K562 (cell line): ENCODE data around the gene PEX6. TPM values are rescaled to one million over a fixed set of nuclear protein-coding genes. Genes with fewer than 3 reads are reported as not detected.

ENCODE experiments used
- BDP1 ChIP-seq: IDR thresholded peaks from 3 replicates; pipeline ENCODE4 v1.6.1; 2011; ENCODE audit not compliant: insufficient read length, insufficient read depth
- CHCHD3 ChIP-seq: fragments of 250-450 bp; sonication (Bioruptor Pico); IDR thresholded peaks from 2 replicates; pipeline ENCODE4 v2.1.2; 2022; ENCODE audit warnings: mild to moderate bottlenecking
- CREB3 ChIP-seq: fragments of 450-650 bp; conservative IDR thresholded peaks from 2 replicates; pipeline ENCODE4 v1.6.1; 2016; ENCODE audit warnings: missing genetic modification characterization, low read depth, mild to moderate bottlenecking, missing compliant biosample characterization, moderate library complexity
- DMBX1 ChIP-seq: fragments of 250-450 bp; sonication (Bioruptor Pico); IDR thresholded peaks from 2 replicates; pipeline ENCODE4 v1.8.0; 2022; ENCODE audit warnings: inconsistent platforms, mild to moderate bottlenecking, moderate library complexity, borderline replicate concordance
- MGA ChIP-seq: fragments of 450-650 bp; IDR thresholded peaks from 2 replicates; pipeline ENCODE4 v1.6.1; 2016; ENCODE audit warnings: mild to moderate bottlenecking, moderate library complexity
- MLX ChIP-seq, 2 experiments: fragments of 450-650 bp in 1 of 2; sonication (generic) in 1 of 2; formaldehyde crosslinking; conservative IDR thresholded peaks; 2 replicates each; pipeline versions ENCODE4 v1.4.0 to v1.8.1; 2020 to 2022; ENCODE audit warnings: mild to moderate bottlenecking in 1 of 2, missing genetic modification reagents in 1 of 2
- NFE2L1 ChIP-seq: fragments of 450-650 bp; IDR thresholded peaks from 2 replicates; pipeline ENCODE4 v1.6.1; 2016; ENCODE audit warnings: missing genetic modification characterization, low read depth, mild to moderate bottlenecking, missing compliant biosample characterization, moderate library complexity, borderline replicate concordance
- ZBTB1 ChIP-seq: sonication (generic); formaldehyde crosslinking; IDR thresholded peaks from 2 replicates; pipeline ENCODE4 v1.8.1; 2023; ENCODE audit warnings: missing genetic modification reagents, low read depth, mild to moderate bottlenecking, borderline replicate concordance
- ZNF639 ChIP-seq, 2 experiments: fragments of 200-800 bp in 1 of 2; sonication (Bioruptor generic) in 1 of 2; sonication (generic) in 1 of 2; formaldehyde crosslinking in 1 of 2; IDR thresholded peaks in 1 of 2; conservative IDR thresholded peaks in 1 of 2; 2 replicates each; pipeline versions ENCODE4 v1.5.0 to v1.6.1; 2016 to 2020; ENCODE audit warnings: missing compliant biosample characterization in 1 of 2, missing genetic modification characterization in 1 of 2, missing genetic modification reagents in 1 of 2
- ZSCAN29 ChIP-seq: fragments of 450-650 bp; IDR thresholded peaks from 2 replicates; pipeline ENCODE4 v1.6.1; 2017
- polyA plus RNA-seq, 8 experiments: library from polyadenylated mRNA; depleted of rRNA in 4 of 8; stranded (reverse) in 5 of 8; unstranded in 3 of 8; fragments of >200 nt; fragmentation: Nextera tagmentation in 2 of 8; fragmentation: Illumina TruSeq in 1 of 8; extraction: Ambion mirVana in 2 of 8; extraction: Trizol in 1 of 8; gene quantifications; 2 replicates each; pipeline versions ENCODE4 v1.2.1 to v1.2.3, GENCODE V29; 2011 to 2014; ENCODE audit warnings: inconsistent platforms in 1 of 8, missing spikeins in 1 of 8
- total RNA-seq, 7 experiments: library from RNA; depleted of rRNA in 6 of 7; stranded (reverse); fragments of >200 nt in 6 of 7; fragmentation: Illumina TruSeq in 2 of 7; extraction: Trizol in 2 of 7; gene quantifications; 2 replicates each; pipeline versions ENCODE4 v1.2.1 to v1.2.3, GENCODE V29; 2011 to 2021; ENCODE audit warnings: low replicate concordance in 1 of 7

Gene PEX6
- total and polyA plus RNA-seq, 9 of the 15 experiments (the other 6 are each of a cell fraction or from before 2014, with no cell fraction given) = 0.17 to 20.8 (median 6.9) TPM

- TF ChIP-seq CREB3 (tag) = no peak
- TF ChIP-seq DMBX1 (CRISPR knock-in tag) = peak; percentile 58; the same call in 1 of the 2 replicates
- TF ChIP-seq NFE2L1 = no peak
- TF ChIP-seq MGA = peak; percentile 67; the same call in 1 of the 2 replicates
- TF ChIP-seq MLX (CRISPR knock-in tag; conservative IDR thresholded peaks at IDR 0.05) = no peak
- TF ChIP-seq ZNF639 (CRISPR knock-in tag; conservative IDR thresholded peaks at IDR 0.05 in 1 of 2, IDR thresholded peaks at IDR 0.05 in 1 of 2) = no peak; a peak in 1 of 4 replicates
- no peak for TF ChIP-seq BDP1
- TF ChIP-seq ZBTB1 (CRISPR knock-in tag) = no peak
- no peak; the same call in 1 of the 2 replicates for TF ChIP-seq ZSCAN29
- TF ChIP-seq CHCHD3 (CRISPR knock-in tag) = no peak
These were observed 42.5 kb upstream of the PEX6 start, which contains the start of gene RRP36 (continued) for GRCh38 chr6:43021270-43022047.
